Dendritic cell treated with granulocyte-macrophage colony-stimulating factor and Interleukin-4, amounts not matched to agents 40 ng/mL and 50 ng/mL, for 4 days (primary cell): Measurements from ENCODE around the gene PDZRN3.

ENCODE experiments used
- H3K27ac Mint-ChIP-seq: one replicate; pipeline ENCODE4 v1.8.0; 2022; ENCODE audit warnings: mild to moderate bottlenecking, mixed read lengths
- H3K27me3 Mint-ChIP-seq: one replicate; pipeline ENCODE4 v1.8.0; 2022; ENCODE audit warnings: mild to moderate bottlenecking, mixed read lengths
- H3K36me3 Mint-ChIP-seq: one replicate; pipeline ENCODE4 v1.8.0; 2022; ENCODE audit warnings: low read depth, mixed read lengths
- H3K4me1 Mint-ChIP-seq: one replicate; pipeline ENCODE4 v1.8.0; 2022; ENCODE audit warnings: low read depth, mixed read lengths
- H3K4me3 Mint-ChIP-seq: one replicate; pipeline ENCODE4 v1.8.0; 2022; ENCODE audit warnings: mild to moderate bottlenecking, moderate library complexity, mixed read lengths
- H3K9me3 Mint-ChIP-seq: one replicate; pipeline ENCODE4 v1.8.0; 2022; ENCODE audit warnings: mixed read lengths
- intact Hi-C: fragments of 100-400 bp; cut with micrococcal nuclease; formaldehyde crosslinking; loops from one replicate; pipeline ENCODE4 v1.15.0; 2022

The PDZRN3 gene

GRCh38 chr3:73523661-73524060, 101.1 kb downstream of the PDZRN3 start:
- H3K36me3 Mint-ChIP-seq = no peaks in the 10 kb centered on the region
- H3K9me3 Mint-ChIP-seq = no peaks in the 10 kb centered on the region
- intact Hi-C loops = no loop called here
- no peaks in the 10 kb centered on the region for H3K4me1 Mint-ChIP-seq
- no peaks in the 10 kb centered on the region for H3K27me3 Mint-ChIP-seq
- no peak overlapping the region for H3K4me3 Mint-ChIP-seq
- H3K27ac Mint-ChIP-seq = no peak overlapping the region

GRCh38 chr3:73521734-73522336, 102.9 kb downstream of the PDZRN3 start:
- intact Hi-C loops = no loop called here
- no peaks in the 10 kb centered on the region for H3K9me3 Mint-ChIP-seq
- no peaks in the 10 kb centered on the region for H3K27me3 Mint-ChIP-seq
- H3K4me3 Mint-ChIP-seq = no peak overlapping the region
- H3K27ac Mint-ChIP-seq = no peak overlapping the region
- H3K4me1 Mint-ChIP-seq = no peaks in the 10 kb centered on the region
- H3K36me3 Mint-ChIP-seq = no peaks in the 10 kb centered on the region

GRCh38 chr3:73520931-73521461, 103.7 kb downstream of the PDZRN3 start:
- intact Hi-C loops = no loop called here
- Mint-ChIP-seq H3K9me3 (no peaks in the 10 kb centered on the region), H3K4me1 (no peaks in the 10 kb centered on the region), H3K27ac (no peak overlapping the region), H3K36me3 (no peaks in the 10 kb centered on the region), H3K27me3 (no peaks in the 10 kb centered on the region), H3K4me3 (no peak overlapping the region)

- Mint-ChIP-seq H3K4me3 (no peak overlapping the region), H3K9me3 (no peaks in the 10 kb centered on the region), H3K27me3 (no peaks in the 10 kb centered on the region), H3K36me3 (no peaks in the 10 kb centered on the region), H3K27ac (no peak overlapping the region), H3K4me1 (no peaks in the 10 kb centered on the region)
- intact Hi-C loops = no loop called here
Observed at GRCh38 chr3:73516631-73517030, 108.1 kb downstream of the PDZRN3 start.

GRCh38 chr3:73513260-73513659, 111.5 kb downstream of the PDZRN3 start:
- Mint-ChIP-seq H3K27ac (no peak overlapping the region), H3K27me3 (no peaks in the 10 kb centered on the region), H3K4me3 (no peak overlapping the region), H3K9me3 (no peaks in the 10 kb centered on the region), H3K36me3 (no peaks in the 10 kb centered on the region), H3K4me1 (no peaks in the 10 kb centered on the region)
- intact Hi-C loops = no loop called here

GRCh38 chr3:73511571-73512525, 112.9 kb downstream of the PDZRN3 start:
- no peaks in the 10 kb centered on the region for H3K9me3 Mint-ChIP-seq
- H3K27me3 Mint-ChIP-seq = peaks cover 3% of the 10 kb centered on the region
- intact Hi-C loops = no loop called here
- no peaks in the 10 kb centered on the region for H3K36me3 Mint-ChIP-seq
- no peaks in the 10 kb centered on the region for H3K4me1 Mint-ChIP-seq
- no peak overlapping the region for H3K27ac Mint-ChIP-seq
- no peak overlapping the region for H3K4me3 Mint-ChIP-seq

GRCh38 chr3:73510784-73511183, 114.0 kb downstream of the PDZRN3 start:
- Mint-ChIP-seq H3K27ac (no peak overlapping the region), H3K27me3 (peaks cover 3% of the 10 kb centered on the region)

GRCh38 chr3:73510334-73510733, 114.4 kb downstream of the PDZRN3 start:
- H3K36me3 Mint-ChIP-seq = no peaks in the 10 kb centered on the region
- H3K4me3 Mint-ChIP-seq = no peak overlapping the region
- intact Hi-C loops = no loop called here
- no peaks in the 10 kb centered on the region for H3K4me1 Mint-ChIP-seq
- H3K27ac Mint-ChIP-seq = no peak overlapping the region
- peaks cover 3% of the 10 kb centered on the region for H3K27me3 Mint-ChIP-seq
- no peaks in the 10 kb centered on the region for H3K9me3 Mint-ChIP-seq

More at GRCh38 chr3:73510784-73511183, 114.0 kb downstream of the PDZRN3 start:
- no peak overlapping the region for H3K4me3 Mint-ChIP-seq
- no peaks in the 10 kb centered on the region for H3K36me3 Mint-ChIP-seq
- no peaks in the 10 kb centered on the region for H3K9me3 Mint-ChIP-seq
- intact Hi-C loops = no loop called here
- H3K4me1 Mint-ChIP-seq = no peaks in the 10 kb centered on the region

GRCh38 chr3:73509816-73510215, 114.9 kb downstream of the PDZRN3 start:
- Mint-ChIP-seq H3K27me3 (peaks cover 3% of the 10 kb centered on the region), H3K4me3 (no peak overlapping the region), H3K4me1 (no peaks in the 10 kb centered on the region), H3K36me3 (no peaks in the 10 kb centered on the region), H3K9me3 (no peaks in the 10 kb centered on the region), H3K27ac (no peak overlapping the region)
- intact Hi-C loops = loop anchor here (2.0 kb wide), 1 partner anchor 339 kb away; no protein-coding TSS in a partner anchor

- Mint-ChIP-seq H3K36me3 (no peaks in the 10 kb centered on the region), H3K4me3 (no peak overlapping the region), H3K27me3 (peaks cover 3% of the 10 kb centered on the region), H3K9me3 (no peaks in the 10 kb centered on the region), H3K27ac (no peak overlapping the region), H3K4me1 (no peaks in the 10 kb centered on the region)
- intact Hi-C loops = loop anchor here (2.0 kb wide), 1 partner anchor 340 kb away; no protein-coding TSS in a partner anchor
Observed at GRCh38 chr3:73509066-73509465, 115.7 kb downstream of the PDZRN3 start.

- H3K27me3 Mint-ChIP-seq = peaks cover 3% of the 10 kb centered on the region
- H3K27ac Mint-ChIP-seq = no peak overlapping the region
- H3K9me3 Mint-ChIP-seq = no peaks in the 10 kb centered on the region
- H3K4me3 Mint-ChIP-seq = no peak overlapping the region
- intact Hi-C loops = loop anchor here (2.0 kb wide), 1 partner anchor 340 kb away; no protein-coding TSS in a partner anchor
- no peaks in the 10 kb centered on the region for H3K4me1 Mint-ChIP-seq
- H3K36me3 Mint-ChIP-seq = no peaks in the 10 kb centered on the region
Observed at GRCh38 chr3:73508330-73508954, 116.3 kb downstream of the PDZRN3 start.

- Mint-ChIP-seq H3K9me3 (no peaks in the 10 kb centered on the region), H3K36me3 (no peaks in the 10 kb centered on the region), H3K27me3 (peaks cover 3% of the 10 kb centered on the region), H3K27ac (no peak overlapping the region), H3K4me1 (no peaks in the 10 kb centered on the region), H3K4me3 (no peak overlapping the region)
- intact Hi-C loops = no loop called here
Observed at GRCh38 chr3:73504852-73505251, 119.9 kb downstream of the PDZRN3 start.

- Mint-ChIP-seq H3K36me3 (no peaks in the 10 kb centered on the region), H3K9me3 (no peaks in the 10 kb centered on the region), H3K27me3 (peaks cover 3% of the 10 kb centered on the region), H3K27ac (no peak overlapping the region), H3K4me3 (no peak overlapping the region), H3K4me1 (no peaks in the 10 kb centered on the region)
- intact Hi-C loops = no loop called here
Observed at GRCh38 chr3:73504239-73504638, 120.5 kb downstream of the PDZRN3 start.

GRCh38 chr3:73503781-73504180, 121.0 kb downstream of the PDZRN3 start:
- Mint-ChIP-seq H3K9me3 (no peaks in the 10 kb centered on the region), H3K27ac (no peak overlapping the region), H3K27me3 (peaks cover 3% of the 10 kb centered on the region), H3K36me3 (no peaks in the 10 kb centered on the region), H3K4me1 (no peaks in the 10 kb centered on the region), H3K4me3 (no peak overlapping the region)
- intact Hi-C loops = no loop called here
